Glutamatergic neuron (in vitro differentiated cells): Measurements from ENCODE around the gene TRAPPC8. TPM values are rescaled to one million over a fixed set of nuclear protein-coding genes. Genes with fewer than 3 reads are reported as not detected.
"Not testable (repeated sequence)": the region's sequence is repeated elsewhere in the genome, so short reads cannot be mapped to it uniquely, and the experiment has no call there.

Experiments
- DNase-seq: peaks from one replicate; pipeline ENCODE4 v3.0.0; 2022
- H3K27ac Mint-ChIP-seq: one replicate; pipeline ENCODE4 v1.8.0; 2020; ENCODE audit warnings: mild to moderate bottlenecking, mixed read lengths, inconsistent platforms; ENCODE audit not compliant: unreplicated experiment
- H3K27me3 Mint-ChIP-seq: one replicate; pipeline ENCODE4 v1.8.0; 2020; ENCODE audit warnings: mild to moderate bottlenecking, moderate library complexity, mixed read lengths, inconsistent platforms; ENCODE audit not compliant: unreplicated experiment
- H3K36me3 Mint-ChIP-seq: one replicate; pipeline ENCODE4 v1.8.0; 2020; ENCODE audit warnings: mild to moderate bottlenecking, mixed read lengths, inconsistent platforms; ENCODE audit not compliant: unreplicated experiment
- H3K4me1 Mint-ChIP-seq: one replicate; pipeline ENCODE4 v1.8.0; 2020; ENCODE audit warnings: mild to moderate bottlenecking, low read depth, mixed read lengths, inconsistent platforms; ENCODE audit not compliant: unreplicated experiment
- H3K4me3 Mint-ChIP-seq: one replicate; pipeline ENCODE4 v1.8.0; 2020; ENCODE audit warnings: mild to moderate bottlenecking, mixed read lengths, inconsistent platforms; ENCODE audit not compliant: unreplicated experiment
- H3K9me3 Mint-ChIP-seq: one replicate; pipeline ENCODE4 v1.8.0; 2020; ENCODE audit warnings: mild to moderate bottlenecking, moderate library complexity, mixed read lengths, inconsistent platforms; ENCODE audit not compliant: unreplicated experiment
- total RNA-seq: library from RNA; stranded (reverse); fragmentation: NEBNext Ultra II Directional; extraction: Animal tissue kit (Norgen Biotek cat#: 25700); gene quantifications from one replicate; pipeline ENCODE4 v1.2.1, GENCODE V29; 2021; ENCODE audit not compliant: unreplicated experiment
- TF ChIP-seq, protein P1 (sequence below): fragments of 200-600 bp; sonication (generic); IDR thresholded peaks from one replicate; pipeline ENCODE4 v1.5.0; 2021; ENCODE audit not compliant: partially characterized antibody, unreplicated experiment

The TRAPPC8 gene
- total RNA-seq, 1 donor from 2014 or later: 41.0 TPM

DNA sequence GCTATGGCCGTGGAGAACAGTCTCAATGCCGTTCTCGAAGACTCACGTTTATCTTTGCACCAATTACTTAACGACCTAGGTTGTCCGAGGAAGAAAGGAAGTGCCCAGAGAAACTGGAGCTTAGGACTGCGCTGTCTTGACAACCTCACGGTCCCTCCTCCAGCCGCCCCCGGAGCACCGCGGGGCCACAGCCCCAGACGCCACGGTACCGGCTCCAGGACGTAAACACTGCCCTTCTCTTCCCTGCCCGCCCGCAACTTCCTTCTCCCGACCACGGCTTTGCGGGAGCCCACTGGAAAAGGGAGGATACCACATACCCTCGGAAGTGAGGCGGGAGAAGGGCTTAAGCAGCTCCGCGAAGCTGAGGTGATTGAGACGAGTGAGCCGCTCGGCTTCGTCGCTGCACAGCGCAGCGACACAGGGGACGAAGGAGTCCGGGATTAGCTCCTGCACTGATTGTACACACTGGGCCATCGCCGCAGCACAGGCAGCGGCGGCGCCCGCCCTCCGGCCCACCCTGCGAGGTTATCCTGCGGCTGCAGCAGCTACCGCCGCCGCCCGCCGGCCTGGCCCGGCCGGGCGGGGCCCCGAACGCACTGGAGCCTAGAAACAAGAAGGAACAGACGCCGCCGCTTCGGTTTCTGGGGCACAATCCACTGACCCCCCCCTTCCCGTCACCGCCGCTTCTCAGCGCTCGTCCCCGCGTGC, 483 bp downstream of the TRAPPC8 start:
- Mint-ChIP-seq H3K4me1 (peaks cover 10% of the 10 kb centered on the region), H3K36me3 (no peaks in the 10 kb centered on the region), H3K27ac (peak overlapping the region; percentile 100), H3K27me3 (peaks cover 5% of the 10 kb centered on the region), H3K4me3 (peak overlapping the region; percentile 100), H3K9me3 (peaks cover 3% of the 10 kb centered on the region)
- peak; percentile 48 for DNase-seq
- TF ChIP-seq, protein P1, sequence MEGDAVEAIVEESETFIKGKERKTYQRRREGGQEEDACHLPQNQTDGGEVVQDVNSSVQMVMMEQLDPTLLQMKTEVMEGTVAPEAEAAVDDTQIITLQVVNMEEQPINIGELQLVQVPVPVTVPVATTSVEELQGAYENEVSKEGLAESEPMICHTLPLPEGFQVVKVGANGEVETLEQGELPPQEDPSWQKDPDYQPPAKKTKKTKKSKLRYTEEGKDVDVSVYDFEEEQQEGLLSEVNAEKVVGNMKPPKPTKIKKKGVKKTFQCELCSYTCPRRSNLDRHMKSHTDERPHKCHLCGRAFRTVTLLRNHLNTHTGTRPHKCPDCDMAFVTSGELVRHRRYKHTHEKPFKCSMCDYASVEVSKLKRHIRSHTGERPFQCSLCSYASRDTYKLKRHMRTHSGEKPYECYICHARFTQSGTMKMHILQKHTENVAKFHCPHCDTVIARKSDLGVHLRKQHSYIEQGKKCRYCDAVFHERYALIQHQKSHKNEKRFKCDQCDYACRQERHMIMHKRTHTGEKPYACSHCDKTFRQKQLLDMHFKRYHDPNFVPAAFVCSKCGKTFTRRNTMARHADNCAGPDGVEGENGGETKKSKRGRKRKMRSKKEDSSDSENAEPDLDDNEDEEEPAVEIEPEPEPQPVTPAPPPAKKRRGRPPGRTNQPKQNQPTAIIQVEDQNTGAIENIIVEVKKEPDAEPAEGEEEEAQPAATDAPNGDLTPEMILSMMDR: no peak

DNA sequence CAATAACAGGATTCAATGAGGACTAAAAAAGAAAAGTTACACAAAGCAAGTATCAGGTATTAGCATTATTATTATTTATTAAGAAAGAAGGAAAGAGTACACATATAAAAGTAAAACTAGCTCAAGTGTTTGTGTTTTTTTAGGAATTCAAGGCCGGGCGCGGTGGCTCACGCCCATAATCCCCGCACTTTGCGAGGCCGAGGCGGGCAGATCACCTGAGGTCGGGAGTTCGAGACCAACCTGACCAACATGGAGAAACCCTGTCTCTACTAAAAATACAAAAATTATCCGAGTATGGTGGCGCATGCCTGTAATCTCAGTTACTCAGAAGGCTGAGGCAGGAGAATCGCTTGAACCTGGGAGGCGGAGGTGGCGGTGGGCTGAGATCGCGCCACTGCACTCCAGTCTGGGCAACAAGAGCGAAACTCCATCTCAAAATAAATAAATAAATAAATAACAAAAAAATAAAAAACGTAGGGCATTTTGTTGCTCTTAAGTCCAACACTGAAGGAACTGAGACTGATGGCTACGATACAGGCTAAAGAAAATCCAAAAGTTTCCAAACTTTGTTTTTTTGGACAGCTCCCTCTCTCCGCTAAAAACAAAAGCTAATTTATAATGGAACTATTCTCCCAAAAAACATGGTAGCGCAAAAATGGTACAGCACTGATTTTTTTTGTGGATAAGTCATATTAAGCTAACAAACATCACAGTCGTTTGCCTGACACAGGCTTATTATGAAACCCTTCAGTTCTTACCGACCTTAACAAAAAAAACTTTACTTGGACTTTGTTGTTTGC, 1.7 kb downstream of the TRAPPC8 start:
- Mint-ChIP-seq H3K27ac (no peak overlapping the region), H3K36me3 (no peaks in the 10 kb centered on the region), H3K4me3 (peak overlapping the region; percentile 100), H3K4me1 (peaks cover 10% of the 10 kb centered on the region), H3K27me3 (peaks cover 5% of the 10 kb centered on the region), H3K9me3 (peaks cover 3% of the 10 kb centered on the region)
- DNase-seq: no peak
- TF ChIP-seq, protein P1: no peak

DNA sequence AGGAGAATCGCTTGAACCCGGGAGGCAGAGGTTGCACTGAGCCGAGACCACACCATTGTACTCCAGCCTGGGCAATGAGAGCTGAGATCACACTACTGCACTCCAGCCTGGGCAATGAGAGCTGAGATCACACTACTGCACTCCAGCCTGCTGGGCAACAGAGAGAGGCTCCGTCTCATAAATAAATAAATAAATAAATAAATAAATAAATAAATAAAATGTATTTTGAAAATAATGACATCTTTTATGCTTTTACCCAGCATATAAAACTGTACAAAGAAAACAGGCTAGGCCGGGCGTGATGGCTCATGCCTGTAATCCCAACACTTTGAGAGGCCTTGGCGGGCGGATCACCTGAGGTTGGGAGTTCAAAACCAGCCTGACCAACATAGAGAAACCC, 8.2 kb downstream of the TRAPPC8 start:
- H3K9me3 Mint-ChIP-seq, H3K27me3 Mint-ChIP-seq, H3K36me3 Mint-ChIP-seq, H3K27ac Mint-ChIP-seq, DNase-seq, H3K4me3 Mint-ChIP-seq, H3K4me1 Mint-ChIP-seq: not testable (repeated sequence)

DNA sequence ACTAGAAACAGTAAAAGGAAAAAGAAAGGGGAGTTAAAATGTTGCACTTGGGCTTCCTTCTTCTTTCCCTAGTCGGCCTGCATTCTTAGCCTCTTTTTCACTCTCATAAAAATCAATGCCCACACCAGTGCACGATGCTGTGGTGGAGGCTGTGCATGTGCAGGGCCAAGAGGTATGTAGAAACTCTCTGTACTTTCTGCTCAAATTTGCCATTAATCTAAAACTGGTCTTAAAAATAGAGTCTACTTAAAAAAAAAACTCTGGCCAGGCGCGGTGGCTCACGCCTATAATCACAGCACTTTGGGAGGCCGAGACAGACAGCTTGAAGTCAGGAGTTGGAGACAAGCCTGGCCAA, 11.1 kb downstream of the TRAPPC8 start:
- no peaks in the 10 kb centered on the region for H3K27me3 Mint-ChIP-seq
- no peaks in the 10 kb centered on the region for H3K9me3 Mint-ChIP-seq
- no peak overlapping the region for H3K4me3 Mint-ChIP-seq
- H3K27ac Mint-ChIP-seq: no peak overlapping the region
- no peaks in the 10 kb centered on the region for H3K36me3 Mint-ChIP-seq
- no peaks in the 10 kb centered on the region for H3K4me1 Mint-ChIP-seq
- no peak for DNase-seq
- TF ChIP-seq, protein P1: no peak

GRCh38 chr18:31931163-31931885, 11.6 kb downstream of the TRAPPC8 start:
- no peak for DNase-seq
- H3K27ac Mint-ChIP-seq: no peak overlapping the region
- no peaks in the 10 kb centered on the region for H3K36me3 Mint-ChIP-seq
- H3K4me3 Mint-ChIP-seq: no peak overlapping the region
- no peaks in the 10 kb centered on the region for H3K27me3 Mint-ChIP-seq
- H3K9me3 Mint-ChIP-seq: no peaks in the 10 kb centered on the region
- TF ChIP-seq, protein P1: no peak
- H3K4me1 Mint-ChIP-seq: no peaks in the 10 kb centered on the region
